Measurements from ENCODE around the gene DLX1. TPM values are rescaled to one million over a fixed set of nuclear protein-coding genes. Genes with fewer than 3 reads are reported as not detected.

Gene DLX1
- total and polyA plus RNA-seq, 12 donors = 0.11 to 1.4 (median 0.53) TPM; not detected in 5

- peaks cover 21 to 32% of the 10 kb centered on the region in 2 donors for H3K4me1 ChIP-seq (replicated peaks in 1 of 2)
- H3K36me3 ChIP-seq (replicated peaks in 1 of 2) = no peaks in the 10 kb centered on the region
- H3K9me3 ChIP-seq (replicated peaks in 1 of 3) = no peaks in the 10 kb centered on the region
- no peak overlapping the region for H3K4me3 ChIP-seq
- intact Hi-C loops (cut with DNase I) = no loop called here
- peaks cover 99% of the 10 kb centered on the region for H3K27me3 ChIP-seq
- no peak for DNase-seq
- H3K27ac ChIP-seq = no peak overlapping the region
- 9 to 22% (median 20%) methylated on average over 19 of the region's 19 CpGs for WGBS, 4 donors
- TF ChIP-seq POLR2A (IDR thresholded peaks at IDR 0.05) (no peak), CTCF (IDR thresholded peaks at IDR 0.05) (no peak)
Observed at GRCh38 chr2:172092716-172093415, 7.6 kb downstream of the DLX1 start.

GRCh38 chr2:172093416-172094293, 8.3 kb downstream of the DLX1 start:
- Histone ChIP-seq H3K4me3 (no peak overlapping the region), H3K9me3 (replicated peaks in 1 of 3) (no peaks in the 10 kb centered on the region), H3K27me3 (peaks cover 99% of the 10 kb centered on the region), H3K36me3 (replicated peaks in 1 of 2) (no peaks in the 10 kb centered on the region), H3K27ac (no peak overlapping the region), H3K4me1 (replicated peaks in 1 of 2) (peaks cover 21 to 34% of the 10 kb centered on the region in 2 donors)
- TF ChIP-seq CTCF (IDR thresholded peaks at IDR 0.05) = no peak
- TF ChIP-seq POLR2A (IDR thresholded peaks at IDR 0.05) = no peak
- WGBS, 4 donors = 25 to 31% (median 29%) methylated on average over 18 of the region's 18 CpGs
- DNase-seq = no peak
- intact Hi-C loops (cut with DNase I) = no loop called here

- no peaks in the 10 kb centered on the region for H3K36me3 ChIP-seq (replicated peaks in 1 of 2)
- no peaks in the 10 kb centered on the region for H3K9me3 ChIP-seq (replicated peaks in 1 of 3)
- TF ChIP-seq CTCF (IDR thresholded peaks at IDR 0.05) (no peak), POLR2A (IDR thresholded peaks at IDR 0.05) (no peak)
- intact Hi-C loops (cut with DNase I) = loop anchor here in 1 of 2 donors (5.0 kb wide), 1 partner anchor 97 kb away; the partner anchor contains the start of gene METAP1D
- WGBS, 4 donors = 3 to 18% (median 5%) methylated on average over 17 to 66 of the region's 66 CpGs
- H3K4me1 ChIP-seq (replicated peaks in 1 of 2) = peaks cover 21 to 42% of the 10 kb centered on the region in 2 donors
- peaks cover 98% of the 10 kb centered on the region for H3K27me3 ChIP-seq
- peak overlapping the region in 1 of 4 donors; percentile 45 for H3K4me3 ChIP-seq
- peak overlapping the region in 1 of 5 donors; percentile 45 for H3K27ac ChIP-seq
- peak in 1 of 7 donors; percentile 55 for DNase-seq
Observed at GRCh38 chr2:172094294-172095145, 9.2 kb downstream of the DLX1 start.
